OCI-LY7 (cell line): Measurements from ENCODE around the gene ESRRG. TPM values are rescaled to one million over a fixed set of nuclear protein-coding genes. Genes with fewer than 3 reads are reported as not detected.

Source experiments
- BruUV-seq: library from RNA; stranded (reverse); fragments of 400-500 nt; replicated peaks from 2 replicates; lab custom pipeline; 2021; lab: Mats Ljungman, UMichigan
- CTCF ChIA-PET: fragments of 300-600 bp; sonication (Branson Sonifier 250); formaldehyde crosslinking; loops from one replicate; lab custom pipeline; 2022; ENCODE audit warnings: antibody characterized with exemption; ENCODE audit not compliant: unreplicated experiment; lab: Charles Lee
- POLR2A ChIA-PET: fragments of 300-600 bp; sonication (Branson Sonifier 250); formaldehyde crosslinking; loops from one replicate; lab custom pipeline; 2022; ENCODE audit warnings: antibody characterized with exemption; lab: Charles Lee
- DNase-seq: peaks from one replicate; pipeline ENCODE4 v3.0.0-alpha.2; 2015; ENCODE audit warnings: low spot score
- H2AFZ ChIP-seq: fragments of 200-600 bp; sonication (generic), shearing (Covaris generic); 2 replicates; pipeline ENCODE4 v1.6.1; 2014; ENCODE audit warnings: mild to moderate bottlenecking, antibody characterized with exemption, low read length, moderate library complexity
- H3K27ac ChIP-seq: fragments of 200-600 bp; sonication (generic); 2 replicates; pipeline ENCODE4 v1.5.1; 2014; ENCODE audit warnings: mixed run types, low read depth, mild to moderate bottlenecking, moderate library complexity, low read length, inconsistent platforms; ENCODE audit not compliant: poor library complexity, severe bottlenecking
- H3K36me3 ChIP-seq: fragments of 200-600 bp; sonication (generic); 2 replicates; pipeline ENCODE4 v1.6.1; 2014; ENCODE audit warnings: mild to moderate bottlenecking, antibody characterized with exemption, low read length, moderate library complexity, mixed read lengths; ENCODE audit not compliant: insufficient read depth
- H3K4me1 ChIP-seq: fragments of 200-600 bp; sonication (generic); 2 replicates; pipeline ENCODE4 v1.5.1; 2014; ENCODE audit warnings: mild to moderate bottlenecking, low read length; ENCODE audit not compliant: insufficient read depth, poor library complexity, severe bottlenecking
- H3K4me2 ChIP-seq: fragments of 200-600 bp; sonication (generic); 2 replicates; pipeline ENCODE4 v1.6.1; 2014; ENCODE audit warnings: mild to moderate bottlenecking, low read length
- H3K4me3 ChIP-seq: fragments of 200-600 bp; sonication (generic); 2 replicates; pipeline ENCODE4 v1.5.1; 2014; ENCODE audit warnings: mild to moderate bottlenecking, low read depth, low read length; ENCODE audit not compliant: poor library complexity, severe bottlenecking
- H3K79me2 ChIP-seq: fragments of 200-600 bp; sonication (generic); 2 replicates; pipeline ENCODE4 v1.6.1; 2016; ENCODE audit warnings: low read depth, mild to moderate bottlenecking, low read length, moderate library complexity, mixed read lengths; ENCODE audit not compliant: insufficient read depth
- H3K9me2 ChIP-seq: fragments of 200-600 bp; sonication (generic); 2 replicates; pipeline ENCODE4 v1.6.1; 2016; ENCODE audit warnings: mild to moderate bottlenecking, low read length, mixed read lengths; ENCODE audit not compliant: insufficient read depth
- H3K9me3 ChIP-seq: fragments of 200-600 bp; sonication (generic); 2 replicates; pipeline ENCODE4 v1.6.1; 2014; ENCODE audit warnings: mild to moderate bottlenecking, mixed run types, low read length, mixed read lengths
- H4K20me1 ChIP-seq: fragments of 200-600 bp; sonication (generic); 2 replicates; pipeline ENCODE4 v1.6.1; 2014; ENCODE audit warnings: mild to moderate bottlenecking, antibody characterized with exemption, low read length, moderate library complexity, mixed read lengths; ENCODE audit not compliant: insufficient read depth
- EZH2phosphoT487 ChIP-seq: fragments of 200-600 bp; sonication (generic); IDR thresholded peaks from 2 replicates; pipeline ENCODE4 v1.6.1; 2018; ENCODE audit warnings: low read depth, borderline replicate concordance, mild to moderate bottlenecking, mixed run types, antibody characterized with exemption, low read length, moderate library complexity, mixed read lengths
- intact Hi-C: fragments of 100-400 bp; cut with micrococcal nuclease; formaldehyde crosslinking; loops from one replicate; pipeline ENCODE4 v1.10.0; 2022; ENCODE audit not compliant: unreplicated experiment
- total RNA-seq, 2 experiments: library from RNA; depleted of rRNA in 1 of 2; stranded (reverse); fragments of >200 nt in 1 of 2; shearing (Covaris generic) in 1 of 2; gene quantifications; 2 replicates each; pipeline ENCODE4 v1.2.3, GENCODE V29; 2014 to 2022
- TF ChIP-seq, protein P1 (sequence below): fragments of 200-600 bp; sonication (generic); conservative IDR thresholded peaks from 2 replicates; pipeline ENCODE4 v1.5.1; 2014; ENCODE audit warnings: mild to moderate bottlenecking, antibody characterized with exemption, low read length, moderate library complexity, mixed read lengths

ESRRG gene
- total RNA-seq, 2 experiments from 2014 or later: not detected

DNA sequence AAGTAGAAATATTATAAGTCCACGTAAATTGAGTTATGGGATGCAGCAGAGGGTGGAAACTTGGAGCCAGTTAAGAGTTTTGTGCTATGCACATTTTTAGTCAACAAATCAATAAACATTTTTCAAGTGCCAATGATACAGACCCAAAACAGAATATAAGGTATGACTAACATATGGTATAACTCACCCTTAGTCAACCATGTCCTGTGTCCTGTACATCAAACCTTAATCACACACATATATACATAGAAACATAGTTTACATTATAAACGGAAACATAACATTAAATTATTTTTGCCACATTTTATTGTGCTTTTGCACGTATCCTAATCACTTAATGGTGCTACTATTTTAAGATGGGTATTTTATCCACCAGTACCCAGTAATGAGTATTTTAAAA, 163.9 kb downstream of the ESRRG start:
- POLR2A ChIA-PET: no interaction called here
- Histone ChIP-seq H3K79me2 (no peaks in the 10 kb centered on the region), H2AFZ (no peak overlapping the region), H4K20me1 (no peaks in the 10 kb centered on the region), H3K36me3 (no peaks in the 10 kb centered on the region), H3K4me2 (no peak overlapping the region), H3K9me3 (no peaks in the 10 kb centered on the region), H3K27ac (no peak overlapping the region), H3K9me2 (no peaks in the 10 kb centered on the region), H3K4me1 (no peaks in the 10 kb centered on the region), H3K4me3 (no peak overlapping the region)
- intact Hi-C loops: no loop called here
- TF ChIP-seq EZH2phosphoT487: no peak
- TF ChIP-seq, protein P1, sequence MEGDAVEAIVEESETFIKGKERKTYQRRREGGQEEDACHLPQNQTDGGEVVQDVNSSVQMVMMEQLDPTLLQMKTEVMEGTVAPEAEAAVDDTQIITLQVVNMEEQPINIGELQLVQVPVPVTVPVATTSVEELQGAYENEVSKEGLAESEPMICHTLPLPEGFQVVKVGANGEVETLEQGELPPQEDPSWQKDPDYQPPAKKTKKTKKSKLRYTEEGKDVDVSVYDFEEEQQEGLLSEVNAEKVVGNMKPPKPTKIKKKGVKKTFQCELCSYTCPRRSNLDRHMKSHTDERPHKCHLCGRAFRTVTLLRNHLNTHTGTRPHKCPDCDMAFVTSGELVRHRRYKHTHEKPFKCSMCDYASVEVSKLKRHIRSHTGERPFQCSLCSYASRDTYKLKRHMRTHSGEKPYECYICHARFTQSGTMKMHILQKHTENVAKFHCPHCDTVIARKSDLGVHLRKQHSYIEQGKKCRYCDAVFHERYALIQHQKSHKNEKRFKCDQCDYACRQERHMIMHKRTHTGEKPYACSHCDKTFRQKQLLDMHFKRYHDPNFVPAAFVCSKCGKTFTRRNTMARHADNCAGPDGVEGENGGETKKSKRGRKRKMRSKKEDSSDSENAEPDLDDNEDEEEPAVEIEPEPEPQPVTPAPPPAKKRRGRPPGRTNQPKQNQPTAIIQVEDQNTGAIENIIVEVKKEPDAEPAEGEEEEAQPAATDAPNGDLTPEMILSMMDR: no peak
- no TSS peak for BruUV-seq
- no peak for DNase-seq
- CTCF ChIA-PET: no interaction called here

DNA sequence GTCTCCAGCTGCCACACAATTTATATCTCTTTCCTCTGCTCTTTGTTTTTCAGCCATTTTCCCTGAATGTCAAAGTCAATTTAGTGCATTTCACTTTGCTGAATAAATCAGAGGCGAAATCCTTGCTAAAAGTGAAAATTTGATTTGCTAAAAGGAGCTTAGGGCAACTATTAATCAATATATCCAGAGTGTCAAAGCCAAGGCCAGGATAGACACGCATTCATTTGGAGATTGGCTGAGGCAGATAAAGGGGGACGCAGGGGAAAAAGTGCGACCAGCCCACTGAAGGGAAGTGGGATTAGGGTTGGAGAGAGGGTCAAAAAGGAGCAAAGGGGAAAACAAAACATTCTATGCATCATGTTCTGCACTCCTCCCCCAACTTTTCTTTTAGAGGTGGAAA, 167.6 kb downstream of the ESRRG start:
- intact Hi-C loops: no loop called here
- no TSS peak for BruUV-seq
- CTCF ChIA-PET: no interaction called here

DNA sequence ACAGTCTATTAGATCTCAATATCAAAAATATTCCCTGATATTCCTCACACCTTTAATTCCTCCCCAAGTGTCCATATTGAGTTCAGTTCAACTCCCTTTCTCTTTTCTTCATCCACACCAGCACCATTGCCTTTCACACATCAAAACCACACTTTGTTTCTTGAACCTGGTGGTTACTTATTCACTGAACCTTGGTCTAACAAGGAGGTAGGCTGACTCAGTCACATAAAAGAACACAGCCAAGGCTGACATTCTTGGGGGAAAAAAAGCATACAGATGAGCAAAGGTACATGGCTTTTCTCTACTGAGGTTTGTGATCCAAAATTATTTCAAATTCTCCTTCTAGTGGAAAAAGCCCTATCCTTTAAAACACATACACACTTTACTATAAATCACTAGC, 168.3 kb downstream of the ESRRG start:
- TF ChIP-seq, protein P1: no peak
- no peak for TF ChIP-seq EZH2phosphoT487
- no peaks in the 10 kb centered on the region for H3K79me2 ChIP-seq
- no TSS peak for BruUV-seq
- no peak overlapping the region for H3K4me2 ChIP-seq
- no peak overlapping the region for H3K4me3 ChIP-seq
- H4K20me1 ChIP-seq: no peaks in the 10 kb centered on the region
- no peaks in the 10 kb centered on the region for H3K36me3 ChIP-seq
- H2AFZ ChIP-seq: no peak overlapping the region
- H3K4me1 ChIP-seq: no peaks in the 10 kb centered on the region
- no peak for DNase-seq
- intact Hi-C loops: no loop called here
- H3K27ac ChIP-seq: no peak overlapping the region
- no peaks in the 10 kb centered on the region for H3K9me2 ChIP-seq
- H3K9me3 ChIP-seq: no peaks in the 10 kb centered on the region
- CTCF ChIA-PET: no interaction called here
- POLR2A ChIA-PET: interaction anchor here (1.0 kb wide), 1 partner anchor 15 kb away, joined by 3 read pairs; no protein-coding TSS in a partner anchor

More for the DNA sequence above, 167.6 kb downstream of the ESRRG start:
- H3K79me2 ChIP-seq: no peaks in the 10 kb centered on the region
- no peak overlapping the region for H3K4me3 ChIP-seq
- H3K36me3 ChIP-seq: no peaks in the 10 kb centered on the region
- H3K4me2 ChIP-seq: no peak overlapping the region
- no peak for DNase-seq
- H3K9me2 ChIP-seq: no peaks in the 10 kb centered on the region
- no peaks in the 10 kb centered on the region for H3K4me1 ChIP-seq
- no peak overlapping the region for H2AFZ ChIP-seq
- POLR2A ChIA-PET: interaction anchor here (0.6 to 1.4 kb wide), 9 partner anchors 11 to 708 kb away, joined by 3 to 5 read pairs (median 4); no protein-coding TSS in a partner anchor
- no peaks in the 10 kb centered on the region for H3K9me3 ChIP-seq
- H3K27ac ChIP-seq: no peak overlapping the region
- H4K20me1 ChIP-seq: no peaks in the 10 kb centered on the region
- TF ChIP-seq, protein P1: no peak
- no peak for TF ChIP-seq EZH2phosphoT487
